Measurements from ENCODE around the gene GAK. TPM values are rescaled to one million over a fixed set of nuclear protein-coding genes. Genes with fewer than 3 reads are reported as not detected.

The GAK gene
- total and polyA plus RNA-seq, 2 of the 4 experiments (the other 2 are of a cell fraction) = 45.1 to 133 TPM

DNA sequence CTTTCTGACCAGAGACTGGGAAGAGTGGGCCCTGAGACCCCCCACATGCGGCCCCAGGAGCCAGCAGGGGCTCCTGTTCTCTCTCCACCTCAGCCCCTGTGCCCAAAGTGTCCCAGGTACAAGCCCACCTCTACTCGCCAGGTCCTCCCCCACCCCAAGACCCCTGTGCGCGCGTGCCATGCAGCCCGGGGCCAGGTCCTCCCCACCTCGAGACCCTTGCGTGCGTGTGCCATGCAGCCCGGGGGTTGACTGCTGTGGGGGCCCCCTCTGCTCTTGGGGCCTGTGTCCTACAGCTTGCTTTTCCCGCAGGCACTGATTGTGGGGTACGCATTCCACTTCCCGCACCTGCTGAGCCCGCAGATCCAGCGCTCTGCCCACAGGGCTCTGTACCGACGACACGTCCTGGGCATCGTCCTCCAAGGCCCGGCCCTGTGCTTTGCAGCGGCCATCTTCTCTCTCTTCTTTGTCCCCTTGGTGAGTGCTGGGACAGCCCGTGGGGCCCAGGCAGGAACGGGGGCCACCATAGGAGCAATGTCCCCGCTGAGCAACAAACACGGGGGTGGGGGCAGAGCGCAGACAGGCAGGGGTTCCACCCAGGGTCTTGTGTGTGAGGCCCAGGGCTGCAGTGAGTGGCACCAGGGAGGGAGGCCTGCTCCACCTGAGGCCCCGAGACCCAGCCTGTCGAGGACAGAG is 20.9 kb upstream of the GAK start:
- Histone ChIP-seq H3K9ac (ENCODE audit: low read depth, low read length) (no peak overlapping the region), H2AFZ (replicated peaks; ENCODE audit: low read length, poor library complexity) (no peak overlapping the region), H3K14ac (replicated peaks; ENCODE audit: low read depth, low read length) (no peak overlapping the region), H3K9me1 (ENCODE audit: insufficient read depth, low read length) (0 out of 2 replicates have a peak, but pooled peaks cover 5% of the 10 kb centered on the region), H3K4me1 (ENCODE audit: control insufficient read depth, insufficient read depth, low read length) (no peaks in the 10 kb centered on the region), H4K8ac (ENCODE audit: low read depth in 2 of 2, low read length in 2 of 2) (no peak overlapping the region), H3K23ac (ENCODE audit: low read depth, low read length) (no peak overlapping the region), H2BK20ac (ENCODE audit: low read depth, low read length) (no peak overlapping the region), H2BK15ac (ENCODE audit: low read depth, low read length) (no peak overlapping the region), H4K91ac (ENCODE audit: insufficient read depth, low read depth, low read length) (no peak overlapping the region), H2BK5ac (ENCODE audit: low read depth, low read length, poor library complexity, severe bottlenecking) (no peak overlapping the region), H3K18ac (ENCODE audit: low read depth, low read length) (no peak overlapping the region), H2AK9ac (replicated peaks; ENCODE audit: low read depth, low read length, poor library complexity) (peak overlapping the region; percentile 37), H4K20me1 (ENCODE audit: insufficient read depth, low read length) (peaks cover 7% of the 10 kb centered on the region; the same call in 1 of the 2 replicates), H2AK5ac (ENCODE audit: low read depth, low read length) (no peak overlapping the region), H2BK120ac (ENCODE audit: low read depth, low read length) (no peak overlapping the region), H3K9me3 (ENCODE audit: control insufficient read depth, insufficient read depth, low read length) (no peaks in the 10 kb centered on the region), H3K27me3 (ENCODE audit: control insufficient read depth, insufficient read depth, low read length) (no peaks in the 10 kb centered on the region), H3K79me1 (ENCODE audit: low read depth in 1 of 2, low read length in 2 of 2) (no peaks in the 10 kb centered on the region), H3K4me3 (ENCODE audit: insufficient read depth, low read depth, low read length) (no peak overlapping the region), H3K36me3 (ENCODE audit: control insufficient read depth, insufficient read depth, low read length) (peaks cover 13% of the 10 kb centered on the region), H3K56ac (ENCODE audit: extremely low read depth, insufficient read depth, low read length) (no peak overlapping the region), H3K4ac (ENCODE audit: low read depth, low read length) (no peak overlapping the region), H3K4me2 (ENCODE audit: low read depth, low read length) (no peak overlapping the region), H4K5ac (ENCODE audit: low read depth, low read length) (no peak overlapping the region), H3K27ac (ENCODE audit: insufficient read depth, low read length) (no peak overlapping the region)
- in situ Hi-C loops (cut with MboI; ENCODE audit: low sequenced_read_pairs) (no loop called here), intact Hi-C loops (cut with micrococcal nuclease) (no loop called here), dilution Hi-C loops (cut with HindIII; ENCODE audit: low sequenced_read_pairs, unreplicated experiment) (no loop called here)
- CTCF ChIA-PET = no interaction called here
- WGBS, 2 experiments (ENCODE audit: extremely low coverage in 2 of 2, insufficient read length in 1 of 2) = 94% methylated on average over 21 of the region's 28 CpGs; no CpG with 5 or more reads in 1 of the 2 experiments
- DNase-seq (no peak), ATAC-seq (ENCODE audit: low read depth) (no peak)
- TF ChIP-seq RFX5 (IDR thresholded peaks at IDR 0.05; ENCODE audit: low read depth, low read length) = no peak
- TF ChIP-seq NFE2L2 (IDR thresholded peaks at IDR 0.05; ENCODE audit: low read depth, low read length) = no peak
- no peak for TF ChIP-seq RAD21 (IDR thresholded peaks at IDR 0.05; ENCODE audit: low read length)
- TF ChIP-seq, protein P1, sequence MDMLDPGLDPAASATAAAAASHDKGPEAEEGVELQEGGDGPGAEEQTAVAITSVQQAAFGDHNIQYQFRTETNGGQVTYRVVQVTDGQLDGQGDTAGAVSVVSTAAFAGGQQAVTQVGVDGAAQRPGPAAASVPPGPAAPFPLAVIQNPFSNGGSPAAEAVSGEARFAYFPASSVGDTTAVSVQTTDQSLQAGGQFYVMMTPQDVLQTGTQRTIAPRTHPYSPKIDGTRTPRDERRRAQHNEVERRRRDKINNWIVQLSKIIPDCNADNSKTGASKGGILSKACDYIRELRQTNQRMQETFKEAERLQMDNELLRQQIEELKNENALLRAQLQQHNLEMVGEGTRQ (IDR thresholded peaks at IDR 0.05; ENCODE audit: low read depth, low read length) = no peak
- TF ChIP-seq POLR2A (IDR thresholded peaks at IDR 0.05; ENCODE audit: low read depth, low read length) = no peak
- TF ChIP-seq, protein P2, sequence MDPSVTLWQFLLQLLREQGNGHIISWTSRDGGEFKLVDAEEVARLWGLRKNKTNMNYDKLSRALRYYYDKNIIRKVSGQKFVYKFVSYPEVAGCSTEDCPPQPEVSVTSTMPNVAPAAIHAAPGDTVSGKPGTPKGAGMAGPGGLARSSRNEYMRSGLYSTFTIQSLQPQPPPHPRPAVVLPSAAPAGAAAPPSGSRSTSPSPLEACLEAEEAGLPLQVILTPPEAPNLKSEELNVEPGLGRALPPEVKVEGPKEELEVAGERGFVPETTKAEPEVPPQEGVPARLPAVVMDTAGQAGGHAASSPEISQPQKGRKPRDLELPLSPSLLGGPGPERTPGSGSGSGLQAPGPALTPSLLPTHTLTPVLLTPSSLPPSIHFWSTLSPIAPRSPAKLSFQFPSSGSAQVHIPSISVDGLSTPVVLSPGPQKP (IDR thresholded peaks at IDR 0.05; ENCODE audit: borderline replicate concordance, low read depth, low read length) = no peak
- TF ChIP-seq MXI1 (IDR thresholded peaks at IDR 0.05; ENCODE audit: borderline replicate concordance, low read depth, low read length) = no peak
- no peak for TF ChIP-seq CEBPB (IDR thresholded peaks at IDR 0.05; ENCODE audit: low read depth, low read length)
- TF ChIP-seq RCOR1 (IDR thresholded peaks at IDR 0.05; ENCODE audit: insufficient replicate concordance, low read length) = no peak
- no peak for TF ChIP-seq FOS (IDR thresholded peaks at IDR 0.05; ENCODE audit: low read depth, low read length)
- TF ChIP-seq CHD1 (IDR thresholded peaks at IDR 0.05; ENCODE audit: low read depth, low read length) = no peak
- TF ChIP-seq MAZ (IDR thresholded peaks at IDR 0.05; ENCODE audit: borderline replicate concordance, low read depth, low read length) = no peak
- no peak for TF ChIP-seq BHLHE40 (IDR thresholded peaks at IDR 0.05; ENCODE audit: low read depth, low read length)
- TF ChIP-seq MAFK (IDR thresholded peaks at IDR 0.05; ENCODE audit: low read depth, low read length) = no peak
- no peak for TF ChIP-seq SMC3 (IDR thresholded peaks at IDR 0.05; ENCODE audit: low read depth, low read length)
- TF ChIP-seq, protein P3, sequence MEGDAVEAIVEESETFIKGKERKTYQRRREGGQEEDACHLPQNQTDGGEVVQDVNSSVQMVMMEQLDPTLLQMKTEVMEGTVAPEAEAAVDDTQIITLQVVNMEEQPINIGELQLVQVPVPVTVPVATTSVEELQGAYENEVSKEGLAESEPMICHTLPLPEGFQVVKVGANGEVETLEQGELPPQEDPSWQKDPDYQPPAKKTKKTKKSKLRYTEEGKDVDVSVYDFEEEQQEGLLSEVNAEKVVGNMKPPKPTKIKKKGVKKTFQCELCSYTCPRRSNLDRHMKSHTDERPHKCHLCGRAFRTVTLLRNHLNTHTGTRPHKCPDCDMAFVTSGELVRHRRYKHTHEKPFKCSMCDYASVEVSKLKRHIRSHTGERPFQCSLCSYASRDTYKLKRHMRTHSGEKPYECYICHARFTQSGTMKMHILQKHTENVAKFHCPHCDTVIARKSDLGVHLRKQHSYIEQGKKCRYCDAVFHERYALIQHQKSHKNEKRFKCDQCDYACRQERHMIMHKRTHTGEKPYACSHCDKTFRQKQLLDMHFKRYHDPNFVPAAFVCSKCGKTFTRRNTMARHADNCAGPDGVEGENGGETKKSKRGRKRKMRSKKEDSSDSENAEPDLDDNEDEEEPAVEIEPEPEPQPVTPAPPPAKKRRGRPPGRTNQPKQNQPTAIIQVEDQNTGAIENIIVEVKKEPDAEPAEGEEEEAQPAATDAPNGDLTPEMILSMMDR (conservative IDR thresholded peaks at IDR 0.05; ENCODE audit: low read depth, low read length) = no peak
- POLR2A ChIA-PET (ENCODE audit: unreplicated experiment) = no interaction called here
- BruUV-seq (replicated peaks) = no TSS peak

Data from IMR-90 (cell line).